Pulmonary artery endothelial cell (primary cell): ENCODE measurements around the gene PTCD2. TPM values are rescaled to one million over a fixed set of nuclear protein-coding genes. Genes with fewer than 3 reads are reported as not detected.
"Not testable (repeated sequence)": the region's sequence is repeated elsewhere in the genome, so short reads cannot be mapped to it uniquely, and the experiment has no call there.

Experiments
- DNase-seq: peaks from one replicate; pipeline ENCODE4 v3.0.0-alpha.2; 2011; ENCODE audit warnings: low read depth, low spot score
- total RNA-seq: library from RNA; depleted of rRNA; stranded (reverse); fragments of >200 nt; gene quantifications from 2 replicates; pipeline ENCODE4 v1.2.3, GENCODE V29; 2014

The PTCD2 gene
- total RNA-seq, 1 donor from 2014 or later, result 5.9 TPM

DNA sequence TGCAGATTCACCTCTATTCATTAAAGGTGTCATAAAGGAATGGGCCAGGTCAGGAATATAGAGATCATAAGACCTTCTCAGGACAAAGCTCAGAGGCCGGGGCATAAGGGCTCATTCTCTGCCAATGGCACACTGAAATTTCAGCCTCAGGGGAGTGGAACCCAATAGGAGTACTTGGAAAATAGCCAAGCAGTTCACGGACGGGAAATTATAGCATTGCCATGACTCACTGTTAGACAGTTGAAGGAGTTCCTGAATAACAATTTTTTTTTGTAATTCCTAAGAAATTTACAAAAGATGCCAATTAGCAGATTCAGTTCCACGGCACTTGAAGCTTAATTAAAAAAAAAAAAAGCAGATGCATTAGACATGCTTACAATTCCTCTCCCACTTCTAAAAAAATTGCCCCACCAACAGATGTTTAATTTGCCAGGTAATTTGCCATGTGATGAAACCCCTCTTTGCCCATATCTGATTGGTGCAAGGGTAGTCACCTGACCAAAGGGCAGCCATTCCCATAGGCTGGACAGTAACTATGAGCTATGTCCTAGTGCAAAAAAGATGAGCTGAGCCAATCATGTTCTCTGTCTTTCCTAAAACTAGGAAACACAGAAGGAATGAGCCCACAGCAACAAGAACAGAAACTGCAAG is 58.6 kb downstream of the PTCD2 start:
- DNase-seq, result peak; percentile 84

DNA sequence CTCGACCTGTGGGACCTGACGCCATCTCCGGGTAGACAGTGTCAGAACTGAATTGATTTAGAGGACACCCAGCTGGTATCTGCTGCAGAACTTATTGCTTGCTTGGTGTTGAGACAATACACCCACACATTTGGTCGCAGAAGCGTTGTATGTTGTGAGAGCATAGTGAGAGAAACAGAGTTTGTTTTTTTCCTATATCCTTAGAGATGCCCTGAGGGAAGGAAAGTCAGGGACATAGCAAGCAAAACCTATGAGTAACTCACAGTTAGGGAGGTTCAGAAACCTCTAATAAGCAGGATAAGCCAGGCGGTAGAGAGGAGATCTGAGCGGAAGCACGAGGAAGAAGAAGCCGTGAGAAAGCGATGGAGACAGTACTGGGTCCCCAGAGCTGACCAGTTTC is 59.8 kb downstream of the PTCD2 start:
- DNase-seq, result peak; percentile 17

DNA sequence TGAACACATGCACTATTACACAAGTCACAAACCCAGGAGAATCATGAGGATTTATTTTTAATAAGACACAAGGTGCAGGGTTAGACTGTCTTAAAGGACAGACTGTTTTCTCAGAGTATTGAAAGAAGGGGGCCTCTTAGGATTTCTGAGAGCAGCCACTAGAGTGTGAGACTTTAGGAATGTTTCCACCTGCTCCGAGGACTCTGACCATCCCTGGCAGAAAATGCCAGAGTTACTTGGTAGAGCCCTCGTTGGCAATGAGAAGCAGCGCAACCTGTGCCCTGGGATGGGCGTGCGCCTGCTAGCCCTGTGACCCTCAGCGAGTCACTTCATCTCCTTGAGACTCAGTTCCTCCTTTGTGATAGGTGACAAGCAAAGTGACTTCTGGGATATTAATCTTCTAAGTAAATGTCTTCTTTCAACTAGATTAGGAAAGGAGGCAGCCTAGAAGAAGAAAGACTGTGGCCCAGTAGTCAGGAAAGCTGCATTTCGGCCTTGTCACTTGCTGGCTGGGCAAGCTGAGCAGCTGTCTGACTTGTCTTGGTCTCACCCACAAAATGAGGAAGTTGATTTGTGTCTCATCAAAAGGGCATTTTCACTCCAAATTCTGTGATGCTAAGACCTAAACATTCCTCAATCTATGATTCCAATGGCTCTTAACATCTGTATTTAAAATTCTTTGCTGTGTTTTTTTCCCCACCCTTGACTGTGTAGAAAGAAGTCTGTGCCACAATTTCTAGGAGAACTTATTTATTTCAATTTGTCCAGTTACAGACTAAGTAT is 60.5 kb downstream of the PTCD2 start:
- no peak for DNase-seq

DNA sequence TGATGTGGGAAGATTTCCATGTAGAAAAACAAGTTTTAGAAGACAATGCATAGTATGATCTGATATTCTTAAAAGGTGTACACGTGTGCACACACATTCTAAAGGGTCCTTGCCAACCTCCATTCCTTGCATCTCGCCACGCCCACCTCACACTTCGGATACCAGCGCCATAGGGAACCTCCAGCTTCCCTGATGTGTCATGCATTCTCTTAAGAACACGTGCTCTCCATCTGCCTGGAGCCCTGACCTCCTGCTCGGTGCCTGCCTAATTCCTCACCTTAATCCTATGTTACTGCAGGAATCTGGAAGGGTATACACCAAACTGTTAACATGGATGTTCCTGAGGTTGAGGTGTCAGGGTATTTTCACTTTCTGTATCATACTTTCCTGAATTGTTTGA is 63.1 kb downstream of the PTCD2 start:
- no peak for DNase-seq

- no peak for DNase-seq
These were observed 63.6 kb downstream of the PTCD2 start for GRCh38 chr5:72383726-72384125.

DNA sequence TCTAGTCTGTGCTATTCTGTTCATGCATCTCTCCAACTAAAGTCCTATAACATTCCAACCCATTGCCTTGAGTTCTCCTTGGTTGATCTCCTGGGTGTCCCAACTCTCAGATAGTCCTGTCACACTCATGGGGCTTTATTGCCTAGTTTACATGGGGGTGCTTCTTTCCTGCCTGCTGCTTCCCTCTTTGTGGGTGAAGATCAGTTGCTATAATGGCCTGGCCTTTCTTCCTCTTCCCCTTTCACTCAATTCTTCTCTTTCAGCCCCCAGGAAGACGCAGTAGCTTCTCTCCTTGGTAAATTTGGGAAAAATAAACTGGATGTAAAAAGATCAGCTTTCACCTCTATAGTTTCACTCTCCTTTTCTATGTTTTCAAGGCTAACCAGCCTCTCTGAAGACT is 66.5 kb downstream of the PTCD2 start:
- no peak for DNase-seq

- peak; percentile 82 for DNase-seq
These were observed 67.8 kb downstream of the PTCD2 start for GRCh38 chr5:72387985-72388384.

GRCh38 chr5:72388646-72389045 is 68.5 kb downstream of the PTCD2 start:
- no peak for DNase-seq

GRCh38 chr5:72390836-72391235 is 70.7 kb downstream of the PTCD2 start:
- no peak for DNase-seq

DNA sequence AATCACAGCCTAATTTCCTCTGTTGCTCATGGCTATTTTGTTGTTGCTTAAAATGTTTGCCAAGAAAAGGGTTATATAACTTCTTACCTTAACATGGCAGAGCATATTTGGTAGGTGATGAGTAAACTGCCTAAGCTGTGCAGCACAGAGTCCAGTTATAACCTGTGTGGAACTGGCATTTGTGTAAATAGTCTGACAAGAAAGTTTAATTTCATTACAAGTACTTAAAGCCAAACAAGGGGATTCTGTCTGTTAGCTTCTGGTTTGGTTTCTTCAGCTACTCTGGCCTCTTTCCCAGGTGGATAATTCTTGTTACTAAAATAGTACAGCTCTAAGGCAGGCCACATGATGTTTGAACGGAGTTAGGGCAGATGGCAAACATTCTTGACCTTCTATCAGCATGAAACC is 72.2 kb downstream of the PTCD2 start:
- DNase-seq, result no peak

- DNase-seq, result no peak
These were observed 72.9 kb downstream of the PTCD2 start for GRCh38 chr5:72393052-72393451.

DNA sequence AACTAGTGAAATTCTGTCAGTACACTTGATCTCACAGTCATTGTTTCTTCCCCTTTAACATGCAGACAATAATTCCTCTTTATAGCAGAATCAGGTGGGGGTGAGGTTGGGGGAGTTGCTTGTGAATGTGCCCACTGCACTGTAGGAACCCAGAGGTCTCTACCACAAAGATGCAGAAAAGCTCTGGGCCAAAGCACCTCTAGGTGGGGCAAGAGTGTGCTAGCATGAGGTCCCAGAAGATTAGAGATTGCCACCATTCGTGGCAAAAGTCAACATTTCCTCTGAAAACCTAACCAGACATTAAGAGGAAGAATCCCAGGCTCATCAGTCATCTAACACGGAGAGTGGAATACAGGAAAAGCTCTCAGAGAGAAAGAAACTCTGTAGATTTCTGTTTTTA is 74.5 kb downstream of the PTCD2 start:
- no peak for DNase-seq

DNA sequence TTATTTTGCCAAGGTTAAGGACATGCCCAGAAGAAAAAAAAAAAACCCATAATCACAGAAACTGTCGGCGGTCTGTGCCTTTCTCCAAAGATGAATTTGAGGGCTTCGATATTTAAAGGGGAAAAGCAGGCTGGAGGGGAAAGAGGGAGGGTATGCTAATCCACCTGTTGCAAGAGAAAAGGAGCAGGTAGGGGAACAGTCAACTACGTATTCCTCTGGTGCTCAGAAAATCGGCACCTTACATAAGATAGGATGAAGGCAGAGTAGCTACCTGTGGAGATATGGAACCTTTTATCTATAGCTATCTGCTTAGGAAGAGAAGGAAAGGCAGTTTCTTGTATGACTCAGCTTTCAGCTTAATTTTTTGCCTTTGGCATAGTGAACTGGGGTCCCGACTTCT is 77.7 kb downstream of the PTCD2 start:
- no peak for DNase-seq

DNA sequence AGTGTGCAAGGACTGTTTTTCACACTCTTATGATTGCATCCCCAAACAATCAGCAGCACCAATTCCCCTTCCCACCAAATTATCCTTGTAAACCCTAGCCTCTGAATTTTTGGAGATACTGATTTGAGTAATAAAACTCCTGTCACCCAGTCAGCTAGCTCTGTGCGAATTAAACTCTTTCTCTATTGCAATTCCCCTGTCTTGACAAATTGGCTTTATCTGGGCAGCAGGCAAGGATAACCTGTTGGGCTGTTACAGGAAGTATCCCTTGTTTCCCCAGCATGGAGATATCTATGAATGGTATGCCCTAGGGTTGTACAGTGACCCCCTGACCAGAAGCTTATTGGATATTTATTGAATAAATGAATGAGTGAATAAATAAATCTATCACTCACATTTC is 80.8 kb downstream of the PTCD2 start:
- DNase-seq, result no peak

DNA sequence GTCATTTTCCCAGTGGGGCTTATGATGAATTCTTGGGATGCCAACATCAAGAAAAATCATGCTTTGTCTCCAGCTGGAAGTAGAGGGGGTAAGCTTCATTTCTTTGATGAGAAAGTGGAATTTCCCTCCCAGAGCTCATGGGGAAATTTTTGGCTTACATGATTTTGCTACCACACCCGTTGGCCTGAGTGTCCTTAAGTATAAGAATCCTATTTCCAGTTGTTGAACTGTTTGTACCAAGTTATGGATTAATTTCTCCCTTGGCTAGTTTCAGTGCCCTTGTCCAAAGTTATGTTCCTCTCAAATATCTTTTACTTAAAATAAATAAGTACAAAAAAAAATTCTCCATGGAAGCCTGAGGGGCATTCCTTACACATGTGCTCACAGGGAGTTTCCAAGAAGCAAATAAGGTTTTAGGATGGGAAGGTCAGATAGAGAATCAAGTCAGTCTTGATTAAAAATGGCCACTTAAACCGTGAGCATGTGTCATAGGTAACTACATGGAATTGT is 82.3 kb downstream of the PTCD2 start:
- DNase-seq, result peak; percentile 22

DNA sequence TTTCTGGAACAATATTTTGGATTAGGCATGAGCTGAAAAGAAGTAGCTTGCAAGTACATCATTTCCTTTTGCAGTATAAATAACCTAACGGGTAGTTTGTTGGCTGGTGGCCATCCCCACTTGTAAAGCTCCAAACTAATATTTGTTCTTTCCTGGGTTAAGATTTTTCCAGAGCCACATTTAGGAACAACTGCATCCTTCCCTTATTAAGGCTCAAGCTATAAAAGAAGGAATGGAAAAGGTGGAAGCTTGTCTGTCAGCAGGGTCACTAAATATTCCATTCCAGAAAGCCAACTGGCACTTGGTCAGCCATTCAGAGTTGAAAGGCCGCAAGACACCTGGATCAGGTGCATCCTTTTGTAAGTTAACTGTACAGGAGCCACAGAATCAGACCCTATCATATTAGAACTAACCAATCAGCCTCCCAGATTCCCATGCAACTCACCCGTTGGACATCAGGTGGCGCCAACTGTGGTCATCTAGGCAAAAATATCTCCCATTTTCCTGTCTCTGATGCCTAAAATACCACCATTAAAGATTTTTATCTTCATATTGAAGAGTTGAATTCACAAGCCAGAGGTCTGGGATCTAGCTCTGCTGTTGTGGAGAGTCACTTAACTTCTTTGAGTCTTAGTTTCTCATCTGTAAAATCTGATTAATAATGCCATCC is 82.9 kb downstream of the PTCD2 start:
- DNase-seq, result peak; percentile 48

DNA sequence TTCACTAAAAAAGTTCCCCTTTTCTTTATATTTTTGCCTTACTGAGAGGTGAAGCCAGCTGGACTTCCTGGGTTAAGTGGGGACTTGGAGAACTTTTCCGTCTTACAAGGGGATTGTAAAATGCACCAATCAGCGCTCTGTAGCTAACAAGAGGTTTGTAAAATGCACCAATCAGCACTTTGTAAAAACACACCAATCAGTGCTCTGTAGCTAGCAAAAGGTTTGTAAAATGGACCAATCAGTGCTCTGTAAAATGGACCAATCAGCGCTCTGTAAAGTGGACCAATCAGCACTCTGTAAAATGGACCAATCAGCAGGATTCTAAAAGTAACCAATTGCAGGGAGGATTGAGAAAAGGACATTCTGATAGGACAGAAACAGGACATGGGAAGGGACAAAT is 84.6 kb downstream of the PTCD2 start:
- not testable (repeated sequence) for DNase-seq

- no peak for DNase-seq
These were observed 86.9 kb downstream of the PTCD2 start for GRCh38 chr5:72407078-72407477.

DNA sequence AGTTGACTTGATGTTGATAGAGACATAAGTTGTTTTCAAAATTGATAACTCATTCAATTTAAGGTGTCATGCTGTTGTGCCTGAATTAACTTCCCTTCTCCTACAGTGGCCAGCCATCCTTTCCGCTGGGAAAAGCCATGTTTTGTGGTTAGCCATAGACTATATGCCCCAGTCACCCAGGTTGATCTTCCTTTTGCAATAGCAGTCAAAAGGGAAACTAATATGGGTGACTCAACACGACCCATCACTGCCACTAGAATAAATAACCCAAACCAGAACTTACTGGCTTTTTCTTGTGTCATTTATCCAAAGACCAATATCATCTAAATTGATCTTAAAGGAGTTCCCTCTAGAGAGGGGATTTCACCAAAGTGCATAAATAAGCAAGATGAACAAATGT is 87.4 kb downstream of the PTCD2 start:
- DNase-seq, result no peak

DNA sequence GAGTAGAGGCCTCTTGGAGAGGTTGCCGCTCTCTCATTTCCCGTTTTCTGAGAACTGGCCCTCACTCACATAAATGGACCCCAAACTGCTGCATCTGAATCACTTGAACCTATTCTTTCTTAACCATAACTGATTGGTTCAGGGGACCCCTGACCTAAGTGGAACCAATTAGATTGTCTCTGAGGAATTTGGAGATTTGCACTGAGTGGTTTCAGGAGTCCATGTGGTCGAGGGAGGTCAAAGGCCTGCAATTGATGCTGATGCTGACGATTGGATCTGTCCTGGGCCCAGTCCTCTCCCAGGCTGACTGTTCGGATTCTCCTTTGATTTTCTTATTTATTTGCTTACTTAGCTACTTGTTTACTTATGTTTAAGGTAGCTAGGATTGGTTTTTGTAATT is 88.0 kb downstream of the PTCD2 start:
- no peak for DNase-seq

GRCh38 chr5:72408603-72409002 is 88.4 kb downstream of the PTCD2 start:
- DNase-seq, result no peak

DNA sequence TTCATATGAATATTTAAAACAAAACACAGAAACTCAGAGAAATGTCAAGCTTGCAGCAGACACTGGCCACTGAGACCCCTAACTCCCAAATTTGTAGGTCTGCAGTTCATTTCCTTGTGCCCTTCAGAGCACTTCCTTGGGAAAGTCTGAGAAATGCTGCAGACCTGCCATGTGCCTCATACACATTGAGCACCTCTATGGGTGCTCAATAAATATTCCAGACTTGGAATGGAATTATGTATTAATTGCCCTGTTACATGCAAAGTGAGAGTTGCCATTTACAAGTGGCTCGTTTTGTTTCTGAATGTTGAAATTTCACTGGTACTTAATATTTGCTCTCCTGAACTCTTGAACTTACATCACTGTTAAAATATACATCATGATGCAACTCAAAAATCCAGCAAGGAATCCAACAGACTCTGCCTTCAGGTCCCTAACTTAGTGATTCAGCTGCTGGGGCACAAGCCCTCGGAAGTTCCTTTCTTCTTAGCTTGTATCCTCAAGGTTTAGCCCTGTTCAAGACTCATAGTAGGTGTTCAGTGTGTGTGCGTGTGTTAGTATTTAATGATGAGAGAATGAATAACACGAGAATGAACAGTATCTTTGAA is 90.6 kb downstream of the PTCD2 start:
- DNase-seq, result no peak
